Activated CD8-positive, alpha-beta memory T cell treated with anti-CD3 and anti-CD28 coated beads, Interleukin-2, amount 50 U/mL, for 1 hour (primary cell): ENCODE data around the gene SLC25A33.
"Not testable (repeated sequence)": the region's sequence is repeated elsewhere in the genome, so short reads cannot be mapped to it uniquely, and the experiment has no call there.

ENCODE experiments used
- DNase-seq: peaks from one replicate; pipeline ENCODE4 v3.0.0-alpha.2; 2020; ENCODE audit errors: extremely low read depth

The SLC25A33 gene

GRCh38 chr1:9539829-9540550, 725 bp downstream of the SLC25A33 start:
- DNase-seq = no peak

GRCh38 chr1:9542430-9542829, 3.2 kb downstream of the SLC25A33 start:
- no peak for DNase-seq

DNA sequence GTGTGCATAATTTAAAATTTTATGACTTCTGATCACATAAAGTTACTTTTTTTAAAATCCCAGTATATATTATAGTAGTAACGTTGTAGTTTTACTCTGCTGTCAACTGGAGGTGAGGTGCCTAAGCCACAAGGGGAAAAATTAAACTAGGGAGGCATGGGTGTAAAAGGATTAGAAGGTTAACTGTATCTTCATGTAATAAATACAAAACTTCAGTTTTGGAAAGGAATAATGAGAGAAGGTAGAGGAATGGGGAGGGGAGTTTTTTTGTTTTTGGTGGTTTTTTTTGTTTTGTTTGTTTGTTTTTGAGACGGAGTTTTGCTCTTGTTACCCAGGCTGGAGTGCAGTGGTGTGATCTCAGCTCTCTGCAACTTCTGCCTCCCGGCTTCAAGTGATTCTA, 5.7 kb downstream of the SLC25A33 start:
- no peak for DNase-seq

- no peak for DNase-seq
Observed at GRCh38 chr1:9549955-9550546, 10.8 kb downstream of the SLC25A33 start.

DNA sequence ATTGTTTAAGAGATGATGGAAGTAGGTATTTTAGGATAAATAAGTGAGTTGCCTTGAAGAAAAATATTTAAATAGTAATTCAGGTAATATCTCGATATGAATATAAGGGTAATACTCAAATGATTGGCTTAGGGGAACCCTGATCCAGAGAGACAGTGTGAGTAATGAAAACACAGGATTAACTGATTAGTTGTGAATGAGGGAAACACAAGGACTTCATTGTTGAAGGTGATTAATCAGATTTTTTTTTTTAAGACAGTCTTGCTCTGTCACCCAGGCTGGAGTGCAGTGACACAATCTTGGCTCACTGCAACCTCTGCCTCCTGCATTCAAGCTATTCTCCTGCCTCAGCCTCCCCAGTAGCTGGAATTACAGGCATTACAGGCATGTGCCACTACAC, 12.7 kb downstream of the SLC25A33 start:
- DNase-seq = no peak

DNA sequence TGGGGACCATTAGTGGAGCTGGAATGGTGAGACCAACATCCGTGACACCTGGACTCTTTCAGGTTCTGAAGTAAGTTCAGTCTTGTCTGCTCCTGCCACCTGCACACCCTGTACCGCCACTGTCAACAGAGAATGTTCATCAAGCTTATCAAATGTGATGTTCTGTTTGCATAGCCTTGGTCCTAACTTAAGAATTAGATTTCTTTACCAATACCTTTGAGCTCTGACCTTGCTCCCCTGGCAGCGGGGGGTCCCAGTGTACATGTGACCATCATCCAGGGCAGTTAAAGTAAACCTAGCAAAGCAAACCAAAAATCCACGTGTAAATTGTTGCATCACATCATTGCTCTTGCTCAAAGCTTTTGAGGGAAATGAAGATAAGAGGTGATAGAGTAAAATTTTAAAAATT, 14.5 kb downstream of the SLC25A33 start:
- no peak for DNase-seq

DNA sequence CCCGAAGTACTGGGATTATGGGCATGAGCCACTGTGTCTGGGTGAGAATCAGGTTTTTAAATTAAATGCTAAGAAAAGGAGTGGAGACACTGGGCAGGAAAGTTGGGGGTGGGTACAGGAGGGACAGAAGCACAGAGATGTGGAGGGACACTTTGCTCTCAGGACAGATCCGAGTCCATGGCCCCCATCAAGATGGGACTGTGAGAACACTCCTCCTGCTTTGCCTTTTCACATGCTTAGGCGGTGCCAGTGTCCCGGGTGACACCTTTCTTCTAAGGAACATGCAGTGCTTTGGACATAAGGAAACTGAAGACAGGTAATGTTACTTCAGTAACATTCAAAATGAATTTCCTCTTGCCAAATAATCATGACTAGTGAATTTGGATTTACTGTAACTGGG, 16.7 kb downstream of the SLC25A33 start:
- no peak for DNase-seq

DNA sequence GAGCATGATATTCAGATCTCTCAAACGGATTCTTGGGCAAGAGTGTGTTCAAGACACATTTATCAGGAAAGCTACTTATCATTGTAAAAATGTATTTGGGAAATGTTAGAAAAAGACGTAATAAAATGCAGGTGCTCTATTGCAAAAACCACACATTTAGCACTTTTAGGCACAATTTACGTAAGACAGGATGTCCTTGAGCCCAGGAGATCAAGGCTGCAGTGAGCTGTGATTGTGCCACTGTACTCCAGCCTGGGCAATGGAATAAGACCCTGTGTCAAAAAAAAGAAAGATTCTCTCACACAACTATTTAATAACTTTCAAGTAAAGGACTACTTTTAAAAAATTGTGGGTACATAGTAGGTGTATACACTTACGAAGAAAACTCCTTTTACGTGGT, 18.4 kb downstream of the SLC25A33 start:
- DNase-seq = no peak

- no peak for DNase-seq
Observed at GRCh38 chr1:9558271-9558945, 19.1 kb downstream of the SLC25A33 start.

- no peak for DNase-seq
Observed at GRCh38 chr1:9558946-9559545, 19.8 kb downstream of the SLC25A33 start.

- no peak for DNase-seq
Observed at GRCh38 chr1:9559673-9560072, 20.4 kb downstream of the SLC25A33 start.

GRCh38 chr1:9560090-9560489, 20.8 kb downstream of the SLC25A33 start:
- not testable (repeated sequence) for DNase-seq

- DNase-seq = no peak
Observed at GRCh38 chr1:9561429-9561828, 22.2 kb downstream of the SLC25A33 start.

GRCh38 chr1:9569267-9569666, 30.0 kb downstream of the SLC25A33 start:
- DNase-seq = no peak

GRCh38 chr1:9570886-9571529, 31.7 kb downstream of the SLC25A33 start:
- DNase-seq = not testable (repeated sequence)

DNA sequence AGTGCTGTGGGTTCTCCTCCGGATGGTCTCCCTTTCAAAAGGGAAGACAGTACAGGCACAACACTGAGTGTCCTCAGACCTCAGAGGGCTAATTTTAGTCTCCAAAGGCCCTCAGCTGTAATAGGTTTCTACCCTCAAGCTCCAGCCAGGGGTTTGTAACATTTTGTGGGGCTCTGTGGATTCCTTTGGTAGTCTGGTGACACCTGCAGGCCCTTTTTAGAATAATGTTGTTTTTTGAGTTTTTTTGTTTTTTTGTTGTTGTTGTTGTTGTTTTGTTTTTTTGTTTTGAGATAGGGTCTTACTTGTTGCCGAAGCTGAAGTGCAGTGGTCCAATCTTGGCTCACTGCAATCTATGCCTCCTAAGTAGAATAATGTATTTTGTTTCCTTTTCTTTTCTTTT, 34.5 kb downstream of the SLC25A33 start:
- no peak for DNase-seq

DNA sequence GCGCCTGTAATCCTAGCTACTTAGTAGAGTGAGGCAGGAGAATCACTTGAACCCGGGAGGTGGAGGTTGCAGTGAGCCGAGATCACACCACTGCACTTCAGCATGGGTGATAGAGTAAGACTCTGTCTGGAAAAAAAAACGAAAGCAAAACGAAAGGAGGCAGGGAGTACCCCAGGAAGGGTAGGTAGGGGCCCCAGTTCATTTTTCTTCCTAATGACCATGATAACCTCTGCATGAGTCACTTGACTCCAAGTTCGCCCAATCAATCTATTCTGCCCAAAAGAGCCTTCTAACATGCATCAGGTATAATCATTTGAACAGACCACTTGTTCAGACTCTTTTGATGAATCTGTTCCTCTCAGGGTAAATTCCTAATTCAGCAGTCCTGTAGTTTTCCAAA, 36.2 kb downstream of the SLC25A33 start:
- no peak for DNase-seq

DNA sequence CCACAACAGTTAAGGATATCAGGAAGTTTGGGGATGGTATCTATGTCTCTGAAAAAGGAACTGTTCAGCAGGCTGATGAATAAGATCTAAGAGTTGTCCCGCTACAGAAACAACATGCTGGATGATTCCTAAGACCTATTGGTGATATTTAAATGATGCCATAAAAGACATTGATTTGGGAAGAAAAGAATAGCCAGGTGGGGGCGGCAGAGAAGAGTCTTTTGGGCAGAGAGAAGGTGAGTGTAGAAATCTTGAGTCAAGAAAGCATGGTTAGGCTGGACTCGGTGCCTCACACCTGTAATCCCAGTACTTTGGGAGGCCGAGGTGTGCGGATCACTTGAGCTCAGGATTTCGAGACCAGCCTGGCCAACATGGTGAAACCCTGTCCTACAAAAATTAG, 37.6 kb downstream of the SLC25A33 start:
- DNase-seq = no peak

GRCh38 chr1:9577423-9577822, 38.2 kb downstream of the SLC25A33 start:
- DNase-seq = no peak

DNA sequence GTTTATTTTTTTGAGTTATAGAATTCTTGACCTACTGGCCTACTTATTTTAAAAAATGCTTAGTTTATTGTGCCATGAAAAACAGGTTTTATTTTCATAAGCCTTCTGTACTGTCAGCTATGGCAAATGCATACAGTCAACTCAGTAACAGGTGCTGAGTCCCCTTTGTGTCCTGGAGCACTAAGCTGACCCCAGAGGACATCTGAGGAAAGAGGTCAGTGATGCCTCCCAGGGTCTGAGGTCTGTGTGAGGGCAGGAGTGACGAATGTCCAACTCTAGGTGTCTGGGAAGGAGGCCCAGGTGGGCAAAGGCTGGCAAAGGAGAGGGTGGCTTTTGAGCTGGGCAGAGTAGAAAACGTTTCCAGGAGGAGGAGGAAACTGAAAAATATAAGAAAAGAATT, 41.7 kb downstream of the SLC25A33 start:
- DNase-seq = no peak

DNA sequence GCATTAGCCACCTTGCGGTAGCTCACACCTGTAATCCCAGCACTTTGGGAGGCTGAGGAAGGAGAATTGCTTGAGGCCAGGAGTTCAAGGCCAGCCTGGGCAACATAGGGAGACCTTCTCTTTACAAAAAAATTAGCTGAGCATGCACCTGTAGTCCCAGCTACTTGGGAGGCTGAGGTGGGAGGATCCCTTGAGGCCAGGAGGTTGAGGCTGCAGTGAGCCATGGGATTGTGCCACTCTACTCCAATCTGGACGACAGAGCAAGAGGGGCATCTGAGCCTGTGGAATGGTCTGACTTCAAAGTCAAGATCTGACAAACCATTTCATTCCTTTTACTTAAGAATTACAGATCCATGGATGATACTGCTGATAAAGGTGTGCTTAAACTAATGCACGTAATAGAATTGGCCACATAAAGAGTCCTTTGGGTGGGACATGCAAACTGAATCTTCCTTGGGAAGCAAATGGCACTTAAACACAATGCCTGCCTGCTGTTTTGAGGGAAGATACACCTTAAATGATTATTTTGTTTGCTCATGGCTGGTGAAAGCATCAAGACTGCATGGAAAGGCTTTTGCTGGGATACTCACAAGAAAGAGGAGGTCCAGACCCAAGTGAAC, 47.0 kb downstream of the SLC25A33 start:
- no peak for DNase-seq
